IMR-90 (cell line): ENCODE results near the gene CLK4. TPM values are rescaled to one million over a fixed set of nuclear protein-coding genes. Genes with fewer than 3 reads are reported as not detected.

Experiments
- ATAC-seq: fragments of 200-7000 bp; cut with Tn5 transposase; 2 replicates; pipeline ENCODE4 v1.9.1; 2020; ENCODE audit warnings: low read depth, mild to moderate bottlenecking, moderate library complexity
- BruUV-seq: library from RNA; stranded (reverse); fragments of 400-500 nt; replicated peaks from 2 replicates; lab custom pipeline; 2021; lab: Mats Ljungman, UMichigan
- CTCF ChIA-PET: fragments of 300-600 bp; formaldehyde crosslinking; extraction: SDS; loops from one replicate; lab custom pipeline; 2021; ENCODE audit warnings: antibody characterized with exemption; lab: Yijun Ruan, JAX
- POLR2A ChIA-PET: fragments of 300-600 bp; sonication (Branson Sonifier 250); formaldehyde crosslinking; loops from one replicate; lab custom pipeline; 2022; ENCODE audit warnings: antibody characterized with exemption; ENCODE audit not compliant: unreplicated experiment; lab: Charles Lee
- DNase-seq: peaks from one replicate; pipeline ENCODE4 v3.0.0; 2013
- H2AFZ ChIP-seq: replicated peaks from 2 replicates; pipeline ENCODE3; 2013; ENCODE audit warnings: low read length, mild to moderate bottlenecking; ENCODE audit not compliant: poor library complexity
- H2AK5ac ChIP-seq: 2 replicates; pipeline ENCODE4 v1.6.1; 2013; ENCODE audit warnings: low read depth, low read length, inconsistent platforms
- H2AK9ac ChIP-seq: replicated peaks from 2 replicates; pipeline ENCODE3; 2013; ENCODE audit warnings: mild to moderate bottlenecking, low read depth, low read length, moderate library complexity; ENCODE audit not compliant: poor library complexity
- H2BK120ac ChIP-seq: 2 replicates; pipeline ENCODE4 v1.6.1; 2013; ENCODE audit warnings: low read depth, low read length, inconsistent platforms
- H2BK15ac ChIP-seq: 3 replicates; pipeline ENCODE4 v1.6.1; 2013; ENCODE audit warnings: low read depth, low read length, inconsistent platforms
- H2BK20ac ChIP-seq: 2 replicates; pipeline ENCODE4 v1.6.1; 2013; ENCODE audit warnings: low read depth, mild to moderate bottlenecking, inconsistent platforms, low read length, moderate library complexity
- H2BK5ac ChIP-seq: 2 replicates; pipeline ENCODE4 v1.6.1; 2013; ENCODE audit warnings: mild to moderate bottlenecking, low read depth, low read length, inconsistent platforms; ENCODE audit not compliant: poor library complexity, severe bottlenecking
- H3K14ac ChIP-seq: replicated peaks from 2 replicates; pipeline ENCODE4 v1.6.1; 2013; ENCODE audit warnings: low read depth, low read length, inconsistent platforms
- H3K18ac ChIP-seq: 2 replicates; pipeline ENCODE4 v1.6.1; 2013; ENCODE audit warnings: low read depth, low read length, control low read depth
- H3K23ac ChIP-seq: 2 replicates; pipeline ENCODE4 v1.6.1; 2013; ENCODE audit warnings: low read depth, low read length, inconsistent platforms
- H3K27ac ChIP-seq: 2 replicates; pipeline ENCODE4 v1.5.1; 2013; ENCODE audit warnings: mild to moderate bottlenecking, control low read depth, low read length; ENCODE audit not compliant: insufficient read depth
- H3K27me3 ChIP-seq: 2 replicates; pipeline ENCODE4 v1.6.1; 2013; ENCODE audit warnings: low read length; ENCODE audit not compliant: control insufficient read depth, insufficient read depth
- H3K36me3 ChIP-seq: 2 replicates; pipeline ENCODE4 v1.6.1; 2013; ENCODE audit warnings: low read length, mixed read lengths; ENCODE audit not compliant: control insufficient read depth, insufficient read depth
- H3K4ac ChIP-seq: 2 replicates; pipeline ENCODE4 v1.6.1; 2013; ENCODE audit warnings: low read depth, low read length, inconsistent platforms
- H3K4me1 ChIP-seq: 2 replicates; pipeline ENCODE4 v1.6.1; 2013; ENCODE audit warnings: low read length, mixed read lengths; ENCODE audit not compliant: control insufficient read depth, insufficient read depth
- H3K4me2 ChIP-seq: 2 replicates; pipeline ENCODE4 v1.6.1; 2013; ENCODE audit warnings: low read depth, mild to moderate bottlenecking, control low read depth, low read length, moderate library complexity
- H3K4me3 ChIP-seq: 2 replicates; pipeline ENCODE4 v1.5.1; 2013; ENCODE audit warnings: low read depth, mild to moderate bottlenecking, control low read depth, low read length, moderate library complexity; ENCODE audit not compliant: insufficient read depth
- H3K56ac ChIP-seq: 2 replicates; pipeline ENCODE4 v1.6.1; 2013; ENCODE audit warnings: low read length, inconsistent platforms; ENCODE audit not compliant: insufficient read depth; ENCODE audit errors: extremely low read depth
- H3K79me1 ChIP-seq, 2 experiments: 2 replicates each; pipeline ENCODE4 v1.6.1; 2013; ENCODE audit warnings: low read length in 2 of 2, inconsistent platforms in 1 of 2, low read depth in 1 of 2
- H3K9ac ChIP-seq: 2 replicates; pipeline ENCODE4 v1.6.1; 2013; ENCODE audit warnings: low read depth, low read length, control low read depth
- H3K9me1 ChIP-seq: 2 replicates; pipeline ENCODE4 v1.6.1; 2013; ENCODE audit warnings: low read length, inconsistent platforms; ENCODE audit not compliant: insufficient read depth
- H3K9me3 ChIP-seq: 2 replicates; pipeline ENCODE4 v1.6.1; 2013; ENCODE audit warnings: low read length; ENCODE audit not compliant: control insufficient read depth, insufficient read depth
- H4K20me1 ChIP-seq: 2 replicates; pipeline ENCODE4 v1.6.1; 2013; ENCODE audit warnings: low read length, inconsistent platforms; ENCODE audit not compliant: insufficient read depth
- H4K5ac ChIP-seq: 2 replicates; pipeline ENCODE4 v1.6.1; 2013; ENCODE audit warnings: mild to moderate bottlenecking, low read depth, low read length, control low read depth
- H4K8ac ChIP-seq, 2 experiments: 2 replicates each; pipeline ENCODE4 v1.6.1; 2013; ENCODE audit warnings: low read depth in 2 of 2, low read length in 2 of 2, control low read depth in 1 of 2, inconsistent platforms in 1 of 2
- H4K91ac ChIP-seq: 2 replicates; pipeline ENCODE4 v1.6.1; 2013; ENCODE audit warnings: low read depth, low read length, inconsistent platforms; ENCODE audit not compliant: insufficient read depth
- BHLHE40 ChIP-seq: fragments of 150-350 bp; IDR thresholded peaks from 2 replicates; pipeline ENCODE4 v1.6.1; 2016; ENCODE audit warnings: mild to moderate bottlenecking, low read depth, low read length
- CEBPB ChIP-seq: IDR thresholded peaks from 2 replicates; pipeline ENCODE4 v1.6.1; 2012; ENCODE audit warnings: low read depth, low read length, improper control_type of control experiment
- CHD1 ChIP-seq: IDR thresholded peaks from 2 replicates; pipeline ENCODE4 v1.6.1; 2012; ENCODE audit warnings: low read depth, low read length, improper control_type of control experiment
- CTCF ChIP-seq: conservative IDR thresholded peaks from 2 replicates; pipeline ENCODE4 v1.5.1; 2012; ENCODE audit warnings: mild to moderate bottlenecking, low read depth, low read length, improper control_type of control experiment
- FOS ChIP-seq: fragments of 150-350 bp; IDR thresholded peaks from 2 replicates; pipeline ENCODE4 v1.6.1; 2016; ENCODE audit warnings: low read depth, low read length
- MAFK ChIP-seq: IDR thresholded peaks from 2 replicates; pipeline ENCODE4 v1.6.1; 2012; ENCODE audit warnings: low read depth, low read length, improper control_type of control experiment
- MAZ ChIP-seq: IDR thresholded peaks from 2 replicates; pipeline ENCODE4 v1.6.1; 2012; ENCODE audit warnings: low read depth, mild to moderate bottlenecking, low read length, improper control_type of control experiment, moderate library complexity, borderline replicate concordance
- MXI1 ChIP-seq: IDR thresholded peaks from 2 replicates; pipeline ENCODE4 v1.6.1; 2012; ENCODE audit warnings: low read depth, mild to moderate bottlenecking, low read length, moderate library complexity, borderline replicate concordance
- NFE2L2 ChIP-seq: fragments of 150-350 bp; IDR thresholded peaks from 2 replicates; pipeline ENCODE4 v1.6.1; 2016; ENCODE audit warnings: low read depth, mild to moderate bottlenecking, low read length
- POLR2A ChIP-seq: IDR thresholded peaks from 2 replicates; pipeline ENCODE4 v1.6.1; 2012; ENCODE audit warnings: mild to moderate bottlenecking, low read depth, low read length
- RAD21 ChIP-seq: IDR thresholded peaks from 2 replicates; pipeline ENCODE4 v1.6.1; 2012; ENCODE audit warnings: low read length, improper control_type of control experiment
- RCOR1 ChIP-seq: IDR thresholded peaks from 2 replicates; pipeline ENCODE4 v1.6.1; 2012; ENCODE audit warnings: mild to moderate bottlenecking, low read length, improper control_type of control experiment; ENCODE audit not compliant: insufficient replicate concordance
- RFX5 ChIP-seq: IDR thresholded peaks from 2 replicates; pipeline ENCODE4 v1.8.0; 2012; ENCODE audit warnings: low read depth, mild to moderate bottlenecking, low read length, moderate library complexity
- SMC3 ChIP-seq: fragments of 150-350 bp; IDR thresholded peaks from 2 replicates; pipeline ENCODE4 v1.6.1; 2016; ENCODE audit warnings: low read depth, mild to moderate bottlenecking, antibody characterized with exemption, low read length, moderate library complexity
- USF2 ChIP-seq: fragments of 150-350 bp; IDR thresholded peaks from 2 replicates; pipeline ENCODE4 v1.6.1; 2017; ENCODE audit warnings: mild to moderate bottlenecking, antibody characterized with exemption, low read length, low read depth
- WGBS, 2 experiments: methylation state at CpG; one replicate each; pipeline versions ENCODE4 v1.1.5 to v1.1.7; 2013; ENCODE audit warnings: missing lambda C conversion rate in 2 of 2; ENCODE audit not compliant: insufficient read length in 1 of 2; ENCODE audit errors: extremely low coverage in 2 of 2; 5-methylcytosine and 5-hydroxymethylcytosine counted together
- dilution Hi-C: fragments of 300-500 bp; cut with HindIII; formaldehyde crosslinking; loops from one replicate; pipeline ENCODE4 v1.14.3; 2018; ENCODE audit warnings: low sequenced_read_pairs; ENCODE audit not compliant: unreplicated experiment
- in situ Hi-C: fragments of 300-500 bp; cut with MboI; formaldehyde crosslinking; loops from 3 replicates; pipeline ENCODE4 v1.14.3; 2019; ENCODE audit warnings: low sequenced_read_pairs, inconsistent platforms, mixed read lengths
- intact Hi-C: fragments of 100-400 bp; cut with micrococcal nuclease; formaldehyde crosslinking; loops from 2 replicates; pipeline ENCODE4 v1.10.0; 2022
- polyA plus RNA-seq, 3 experiments: library from polyadenylated mRNA; depleted of rRNA; stranded (reverse); fragments of >200 nt; gene quantifications; 2 replicates each; pipeline ENCODE4 v1.2.3, GENCODE V29; 2012; ENCODE audit warnings: low replicate concordance in 1 of 3
- total RNA-seq: library from RNA; depleted of rRNA; stranded (reverse); fragments of >200 nt; gene quantifications from 2 replicates; pipeline ENCODE4 v1.2.3, GENCODE V29; 2012
- TF ChIP-seq, protein P1 (sequence below): fragments of 150-350 bp; IDR thresholded peaks from 2 replicates; pipeline ENCODE4 v1.6.1; 2016; ENCODE audit warnings: low read depth, mild to moderate bottlenecking, low read length, moderate library complexity, borderline replicate concordance

CLK4 gene
- total and polyA plus RNA-seq, 2 of the 4 experiments (the other 2 are of a cell fraction) = 8.2 to 11.9 TPM

GRCh38 chr5:178619390-178619789, 7.5 kb downstream of the CLK4 start:
- DNase-seq = no peak
- Histone ChIP-seq H3K18ac (no peak overlapping the region), H3K4me3 (no peak overlapping the region), H2AK5ac (no peak overlapping the region), H4K91ac (no peak overlapping the region), H3K4me2 (no peak overlapping the region), H2BK120ac (no peak overlapping the region), H3K9me1 (no peaks in the 10 kb centered on the region; the same call in 1 of the 2 replicates), H2BK20ac (no peak overlapping the region), H3K9me3 (no peaks in the 10 kb centered on the region), H3K9ac (no peak overlapping the region), H3K14ac (no peak overlapping the region), H3K27me3 (no peaks in the 10 kb centered on the region), H3K4me1 (peaks cover 2% of the 10 kb centered on the region; the same call in 1 of the 2 replicates), H2AK9ac (no peak overlapping the region), H2AFZ (no peak overlapping the region), H3K36me3 (peaks cover 41% of the 10 kb centered on the region), H4K8ac (no peak overlapping the region), H3K27ac (no peak overlapping the region), H4K20me1 (peaks cover 5% of the 10 kb centered on the region; the same call in 1 of the 2 replicates), H3K56ac (no peak overlapping the region), H4K5ac (no peak overlapping the region), H3K79me1 (peaks cover 9 to 18% of the 10 kb centered on the region in 2 experiments), H2BK5ac (no peak overlapping the region), H3K4ac (no peak overlapping the region), H2BK15ac (no peak overlapping the region), H3K23ac (no peak overlapping the region)
- CTCF ChIA-PET = no interaction called here
- TF ChIP-seq RFX5 (no peak), USF2 (no peak), CTCF (no peak), CEBPB (no peak), MXI1 (no peak), FOS (no peak), MAFK (no peak), SMC3 (no peak), POLR2A (no peak), CHD1 (no peak), NFE2L2 (no peak), BHLHE40 (no peak), MAZ (no peak), RAD21 (no peak), RCOR1 (no peak)
- TF ChIP-seq, protein P1, sequence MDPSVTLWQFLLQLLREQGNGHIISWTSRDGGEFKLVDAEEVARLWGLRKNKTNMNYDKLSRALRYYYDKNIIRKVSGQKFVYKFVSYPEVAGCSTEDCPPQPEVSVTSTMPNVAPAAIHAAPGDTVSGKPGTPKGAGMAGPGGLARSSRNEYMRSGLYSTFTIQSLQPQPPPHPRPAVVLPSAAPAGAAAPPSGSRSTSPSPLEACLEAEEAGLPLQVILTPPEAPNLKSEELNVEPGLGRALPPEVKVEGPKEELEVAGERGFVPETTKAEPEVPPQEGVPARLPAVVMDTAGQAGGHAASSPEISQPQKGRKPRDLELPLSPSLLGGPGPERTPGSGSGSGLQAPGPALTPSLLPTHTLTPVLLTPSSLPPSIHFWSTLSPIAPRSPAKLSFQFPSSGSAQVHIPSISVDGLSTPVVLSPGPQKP = no peak
- in situ Hi-C loops = no loop called here
- POLR2A ChIA-PET = no interaction called here
- dilution Hi-C loops = no loop called here
- ATAC-seq = no peak
- BruUV-seq = no TSS peak
- 29% methylated on average over 1 of the region's 1 CpG; no CpG with 5 or more reads in 1 of the 2 experiments for WGBS, 2 experiments
- intact Hi-C loops = no loop called here
